Karpas-422 (cell line): ENCODE results near the gene TTLL11. TPM values are rescaled to one million over a fixed set of nuclear protein-coding genes. Genes with fewer than 3 reads are reported as not detected.

Source experiments
- DNase-seq: peaks from one replicate; pipeline ENCODE4 v3.0.0-alpha.2; 2015
- H2AFZ ChIP-seq: fragments of 200-600 bp; sonication (generic); 2 replicates; pipeline ENCODE4 v1.6.1; 2014; ENCODE audit warnings: antibody characterized with exemption, low read length, mixed read lengths
- H3K27ac ChIP-seq: fragments of 200-600 bp; sonication (generic); 2 replicates; pipeline ENCODE4 v1.5.1; 2014; ENCODE audit warnings: mild to moderate bottlenecking, low read length, moderate library complexity
- H3K27me3 ChIP-seq: fragments of 200-600 bp; sonication (generic); 2 replicates; pipeline ENCODE4 v1.6.1; 2014; ENCODE audit warnings: low read length, mixed read lengths
- H3K36me3 ChIP-seq: fragments of 200-600 bp; sonication (generic); 2 replicates; pipeline ENCODE4 v1.6.1; 2014; ENCODE audit warnings: low read length, mixed read lengths; ENCODE audit not compliant: insufficient read depth
- H3K4me1 ChIP-seq: fragments of 200-600 bp; sonication (generic); 2 replicates; pipeline ENCODE4 v1.6.1; 2014; ENCODE audit warnings: mild to moderate bottlenecking, low read length, mixed read lengths
- H3K4me2 ChIP-seq: fragments of 200-600 bp; sonication (generic); 2 replicates; pipeline ENCODE4 v1.6.1; 2014; ENCODE audit warnings: low read length, low read depth, mild to moderate bottlenecking; ENCODE audit not compliant: poor library complexity, severe bottlenecking
- H3K4me3 ChIP-seq: fragments of 200-600 bp; sonication (generic); 2 replicates; pipeline ENCODE4 v1.5.1; 2014; ENCODE audit warnings: mild to moderate bottlenecking, antibody characterized with exemption, low read length, mixed read lengths
- H3K79me2 ChIP-seq: fragments of 200-600 bp; sonication (generic); 2 replicates; pipeline ENCODE4 v1.6.1; 2014; ENCODE audit warnings: mild to moderate bottlenecking, low read length, mixed read lengths
- H3K9ac ChIP-seq: fragments of 200-600 bp; sonication (generic); 2 replicates; pipeline ENCODE4 v1.6.0; 2014; ENCODE audit warnings: low read length
- H3K9me2 ChIP-seq: fragments of 200-600 bp; sonication (generic), shearing (Covaris generic); replicated peaks from 2 replicates; pipeline ENCODE4 v1.6.0; 2014; ENCODE audit warnings: mild to moderate bottlenecking, low read length, moderate library complexity; ENCODE audit not compliant: insufficient read depth
- H3K9me3 ChIP-seq: fragments of 300-700, 200-600 bp; sonication (generic); 2 replicates; pipeline ENCODE4 v1.6.1; 2014; ENCODE audit warnings: low read length, mixed read lengths
- H4K20me1 ChIP-seq: fragments of 200-600 bp; sonication (generic); 2 replicates; pipeline ENCODE4 v1.6.1; 2014; ENCODE audit warnings: mild to moderate bottlenecking, antibody characterized with exemption, low read length, low read depth; ENCODE audit not compliant: insufficient read depth
- total RNA-seq: library from RNA; depleted of rRNA; stranded (reverse); fragments of >200 nt; shearing (Covaris generic); gene quantifications from 2 replicates; pipeline ENCODE4 v1.2.3, GENCODE V29; 2014; ENCODE audit warnings: low replicate concordance

Gene TTLL11
- total RNA-seq, 1 experiment from 2014 or later, result 2.5 TPM

- no peak for DNase-seq
- Histone ChIP-seq H3K36me3 (no peaks in the 10 kb centered on the region), H3K27ac (no peak overlapping the region), H2AFZ (no peak overlapping the region), H3K4me1 (no peaks in the 10 kb centered on the region), H3K79me2 (no peaks in the 10 kb centered on the region), H3K4me3 (no peak overlapping the region), H3K9me3 (no peaks in the 10 kb centered on the region), H3K9me2 (no peaks in the 10 kb centered on the region), H4K20me1 (no peaks in the 10 kb centered on the region), H3K27me3 (no peaks in the 10 kb centered on the region), H3K4me2 (no peak overlapping the region), H3K9ac (no peak overlapping the region)
These were observed 309.3 kb downstream of the TTLL11 start for GRCh38 chr9:121783521-121784507.

DNA sequence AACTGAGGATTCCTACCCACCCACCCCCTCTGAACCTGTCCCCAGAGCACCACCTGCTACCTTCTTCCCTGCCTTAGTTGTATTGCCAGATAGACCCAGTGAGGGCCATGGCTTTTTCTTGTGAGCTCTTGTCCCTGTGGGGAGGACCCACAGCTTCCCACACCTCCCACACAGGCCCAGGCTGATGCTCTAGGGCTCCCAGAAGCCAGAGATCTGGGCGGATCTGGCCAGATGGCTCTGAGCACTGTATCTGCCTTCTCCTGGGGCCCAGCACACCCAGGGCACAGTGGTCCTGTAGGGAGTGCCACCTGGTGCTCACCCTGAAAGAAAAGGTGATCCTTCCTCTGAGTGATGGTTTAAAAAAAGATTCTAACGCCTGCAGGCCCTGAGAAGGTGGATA, 310.0 kb downstream of the TTLL11 start:
- no peak overlapping the region for H3K27ac ChIP-seq
- no peaks in the 10 kb centered on the region for H3K27me3 ChIP-seq
- H3K79me2 ChIP-seq, result no peaks in the 10 kb centered on the region
- H3K9me2 ChIP-seq, result no peaks in the 10 kb centered on the region
- no peaks in the 10 kb centered on the region for H4K20me1 ChIP-seq
- no peaks in the 10 kb centered on the region for H3K36me3 ChIP-seq
- DNase-seq, result no peak
- H2AFZ ChIP-seq, result no peak overlapping the region
- no peaks in the 10 kb centered on the region for H3K9me3 ChIP-seq
- no peaks in the 10 kb centered on the region for H3K4me1 ChIP-seq
- no peak overlapping the region for H3K4me3 ChIP-seq
- H3K4me2 ChIP-seq, result no peak overlapping the region
- H3K9ac ChIP-seq, result no peak overlapping the region

DNA sequence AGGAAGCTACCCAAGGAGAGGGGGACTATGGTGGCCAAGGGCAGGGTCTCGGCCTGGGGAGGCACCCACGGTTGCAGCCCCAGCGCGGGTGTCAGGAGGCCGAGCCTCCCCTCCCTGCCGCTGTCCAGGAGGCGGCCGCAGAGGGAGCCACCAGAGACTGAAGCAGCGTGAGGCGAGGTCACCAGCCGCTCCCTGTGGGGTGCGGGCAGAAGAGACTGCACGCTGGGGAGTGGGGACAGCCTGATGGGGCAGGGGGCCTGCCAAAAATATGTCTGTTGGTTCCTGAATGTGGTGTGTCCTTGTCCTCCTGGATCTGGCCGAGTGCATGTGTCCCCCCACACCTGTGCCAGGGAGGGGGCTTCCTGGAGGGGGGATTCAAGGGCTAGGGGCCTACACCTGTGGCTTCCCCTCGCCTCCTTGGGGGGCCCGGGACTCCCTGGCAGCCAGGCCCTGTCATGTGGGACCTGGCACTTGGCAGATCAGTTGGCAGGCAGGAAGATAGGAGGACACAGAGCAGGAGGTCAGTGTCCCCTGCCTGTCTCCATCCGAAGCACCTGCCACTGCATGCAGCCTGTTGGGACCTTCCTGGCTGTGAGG, 310.5 kb downstream of the TTLL11 start:
- no peak overlapping the region for H3K4me2 ChIP-seq
- no peaks in the 10 kb centered on the region for H3K4me1 ChIP-seq
- H3K27ac ChIP-seq, result no peak overlapping the region
- H2AFZ ChIP-seq, result no peak overlapping the region
- H4K20me1 ChIP-seq, result no peaks in the 10 kb centered on the region
- H3K4me3 ChIP-seq, result no peak overlapping the region
- no peaks in the 10 kb centered on the region for H3K9me2 ChIP-seq
- no peaks in the 10 kb centered on the region for H3K27me3 ChIP-seq
- no peak for DNase-seq
- no peaks in the 10 kb centered on the region for H3K9me3 ChIP-seq
- no peak overlapping the region for H3K9ac ChIP-seq
- H3K79me2 ChIP-seq, result no peaks in the 10 kb centered on the region
- H3K36me3 ChIP-seq, result no peaks in the 10 kb centered on the region

- Histone ChIP-seq H3K4me3 (no peak overlapping the region), H2AFZ (no peak overlapping the region), H4K20me1 (no peaks in the 10 kb centered on the region), H3K79me2 (no peaks in the 10 kb centered on the region), H3K9me3 (no peaks in the 10 kb centered on the region), H3K4me1 (no peaks in the 10 kb centered on the region), H3K36me3 (no peaks in the 10 kb centered on the region), H3K9ac (no peak overlapping the region), H3K27me3 (no peaks in the 10 kb centered on the region), H3K9me2 (no peaks in the 10 kb centered on the region), H3K4me2 (no peak overlapping the region), H3K27ac (no peak overlapping the region)
- DNase-seq, result no peak
These were observed 311.2 kb downstream of the TTLL11 start for GRCh38 chr9:121781701-121782464.

GRCh38 chr9:121781145-121781548, 312.0 kb downstream of the TTLL11 start:
- Histone ChIP-seq H3K4me3 (no peak overlapping the region), H3K27me3 (no peaks in the 10 kb centered on the region), H3K9me2 (no peaks in the 10 kb centered on the region), H3K36me3 (no peaks in the 10 kb centered on the region), H3K9ac (no peak overlapping the region), H2AFZ (no peak overlapping the region), H3K79me2 (no peaks in the 10 kb centered on the region), H3K27ac (no peak overlapping the region), H4K20me1 (no peaks in the 10 kb centered on the region), H3K4me1 (no peaks in the 10 kb centered on the region), H3K9me3 (no peaks in the 10 kb centered on the region), H3K4me2 (no peak overlapping the region)
- DNase-seq, result no peak

GRCh38 chr9:121780177-121781040, 312.7 kb downstream of the TTLL11 start:
- H3K9ac ChIP-seq, result no peak overlapping the region
- DNase-seq, result no peak
- H2AFZ ChIP-seq, result no peak overlapping the region
- H4K20me1 ChIP-seq, result no peaks in the 10 kb centered on the region
- H3K27me3 ChIP-seq, result no peaks in the 10 kb centered on the region
- no peaks in the 10 kb centered on the region for H3K9me2 ChIP-seq
- no peaks in the 10 kb centered on the region for H3K9me3 ChIP-seq
- no peak overlapping the region for H3K27ac ChIP-seq
- no peaks in the 10 kb centered on the region for H3K79me2 ChIP-seq
- no peaks in the 10 kb centered on the region for H3K4me1 ChIP-seq
- no peaks in the 10 kb centered on the region for H3K36me3 ChIP-seq
- H3K4me3 ChIP-seq, result no peak overlapping the region
- H3K4me2 ChIP-seq, result no peak overlapping the region

GRCh38 chr9:121779381-121780117, 313.6 kb downstream of the TTLL11 start:
- Histone ChIP-seq H3K9me3 (no peaks in the 10 kb centered on the region), H2AFZ (no peak overlapping the region), H3K9ac (no peak overlapping the region), H3K4me3 (no peak overlapping the region), H3K9me2 (no peaks in the 10 kb centered on the region), H3K36me3 (no peaks in the 10 kb centered on the region), H3K27ac (no peak overlapping the region), H3K4me1 (no peaks in the 10 kb centered on the region), H3K79me2 (no peaks in the 10 kb centered on the region), H4K20me1 (no peaks in the 10 kb centered on the region), H3K27me3 (no peaks in the 10 kb centered on the region), H3K4me2 (no peak overlapping the region)
- no peak for DNase-seq
